GM19452 (cell line): ENCODE data around the gene GDPD5.

Experiments
- ATAC-seq: cut with Tn5 transposase; IDR thresholded peaks from one replicate; pipeline ENCODE4 v1.9.1; 2021; ENCODE audit not compliant: unreplicated experiment

GDPD5 gene

GRCh38 chr11:75403983-75404658 lies 121.6 kb downstream of the GDPD5 start:
- ATAC-seq: no peak

GRCh38 chr11:75403037-75403436 lies 122.7 kb downstream of the GDPD5 start:
- ATAC-seq: no peak

GRCh38 chr11:75402002-75402773 lies 123.6 kb downstream of the GDPD5 start:
- no peak for ATAC-seq

- no peak for ATAC-seq
Observed at GRCh38 chr11:75400146-75400865, 125.4 kb downstream of the GDPD5 start.

- peak; percentile 92 for ATAC-seq
Observed at GRCh38 chr11:75399344-75400145, 126.2 kb downstream of the GDPD5 start, which contains the start of gene RPS3. TSS of gene RPS3 (plus strand) at chr11:75399518. CDS start at chr11:75399548, 30 bp downstream.

- peak; percentile 6 for ATAC-seq
Observed at GRCh38 chr11:75398906-75399305, 126.8 kb downstream of the GDPD5 start.

GRCh38 chr11:75394085-75394840 lies 131.5 kb downstream of the GDPD5 start:
- no peak for ATAC-seq

GRCh38 chr11:75389925-75390324 lies 135.8 kb downstream of the GDPD5 start:
- no peak for ATAC-seq

GRCh38 chr11:75389276-75389605 lies 136.5 kb downstream of the GDPD5 start:
- ATAC-seq: no peak

GRCh38 chr11:75388386-75389275 lies 137.1 kb downstream of the GDPD5 start:
- ATAC-seq: no peak

- ATAC-seq: no peak
Observed at GRCh38 chr11:75387736-75388294, 137.9 kb downstream of the GDPD5 start.

GRCh38 chr11:75386942-75387630 lies 138.7 kb downstream of the GDPD5 start:
- no peak for ATAC-seq
